Muscle of leg (tissue), 11 donors: Measurements from ENCODE around the gene CEMIP2. TPM values are rescaled to one million over a fixed set of nuclear protein-coding genes. Genes with fewer than 3 reads are reported as not detected.

Source experiments
- DNase-seq: peaks from one replicate; pipeline ENCODE4 v3.0.0; 2013
- H3K27ac ChIP-seq: one replicate; pipeline ENCODE4 v1.5.1; 2013; ENCODE audit warnings: mild to moderate bottlenecking, low read length, control low read depth
- H3K27me3 ChIP-seq: one replicate; pipeline ENCODE4 v1.6.1; 2013; ENCODE audit warnings: low read length; ENCODE audit not compliant: control insufficient read depth, insufficient read depth
- H3K36me3 ChIP-seq: one replicate; pipeline ENCODE4 v1.6.1; 2013; ENCODE audit warnings: low read length; ENCODE audit not compliant: control insufficient read depth, insufficient read depth
- H3K4me1 ChIP-seq: one replicate; pipeline ENCODE4 v1.6.1; 2013; ENCODE audit warnings: low read length; ENCODE audit not compliant: control insufficient read depth, insufficient read depth
- H3K4me3 ChIP-seq: one replicate; pipeline ENCODE4 v1.5.1; 2013; ENCODE audit warnings: low read length, control low read depth
- H3K9me3 ChIP-seq: replicated peaks from 2 replicates; pipeline ENCODE4 v1.6.1; 2013; ENCODE audit warnings: low read depth, low read length; ENCODE audit not compliant: control insufficient read depth
- WGBS: methylation state at CpG from one replicate; pipeline ENCODE4 v1.1.5; 2013; ENCODE audit warnings: missing lambda C conversion rate; ENCODE audit not compliant: insufficient coverage; 5-methylcytosine and 5-hydroxymethylcytosine counted together
- polyA plus RNA-seq, 8 donors: library from polyadenylated mRNA; unstranded; fragments of 120-200 nt; gene quantifications; one replicate each; pipeline versions ENCODE4 v1.2.1 to v1.2.3, GENCODE V29; 2013; ENCODE audit warnings: inconsistent platforms in 1 of 8, low replicate concordance in 1 of 8; ENCODE audit not compliant: insufficient read length in 8 of 8, insufficient read depth in 1 of 8
- total RNA-seq: library from RNA; stranded (reverse); fragments of 120-200 nt; gene quantifications from one replicate; pipeline ENCODE4 v1.2.4, GENCODE V29; 2013

CEMIP2 gene
- total and polyA plus RNA-seq, 9 donors = 19.9 to 44.6 (median 26.3) TPM

DNA sequence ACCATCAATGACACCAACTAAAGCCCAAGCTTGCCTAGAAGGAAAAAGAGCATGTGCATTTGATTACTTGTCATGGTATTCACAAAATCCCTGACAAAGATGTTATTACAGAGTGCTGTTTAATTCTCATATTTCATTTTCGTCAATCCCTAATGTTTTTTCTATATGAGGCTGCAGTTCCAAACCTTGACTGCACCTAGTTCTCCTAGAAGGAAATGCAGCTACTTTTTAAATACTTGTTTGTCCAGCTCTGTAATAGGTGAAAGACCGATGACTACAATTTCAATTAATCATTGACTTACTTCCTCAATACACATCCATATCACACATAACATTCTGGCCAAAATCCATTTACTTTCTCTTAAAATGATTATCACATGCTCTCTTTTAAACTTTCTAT lies 28.1 kb downstream of the CEMIP2 start:
- no peaks in the 10 kb centered on the region for H3K4me1 ChIP-seq
- H3K36me3 ChIP-seq = peaks cover 12% of the 10 kb centered on the region

DNA sequence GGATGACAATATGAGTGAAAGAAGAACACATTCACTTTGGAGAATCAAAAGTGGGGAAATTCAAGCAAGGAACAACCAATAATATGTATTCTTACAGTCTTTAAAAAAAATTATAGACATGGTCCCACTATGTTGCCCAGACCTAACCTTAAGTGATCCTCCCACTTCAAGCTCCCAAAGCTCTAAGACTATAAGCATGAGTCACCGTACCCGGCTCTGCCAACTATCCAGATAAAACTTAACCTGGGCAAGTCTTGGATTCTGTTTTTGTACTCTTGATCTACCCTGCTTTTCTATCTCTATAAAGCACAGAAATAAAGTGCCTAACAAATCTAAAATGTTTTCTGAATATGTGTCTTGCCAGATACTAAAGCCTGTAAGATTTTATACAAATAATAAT lies 30.9 kb downstream of the CEMIP2 start:
- no peaks in the 10 kb centered on the region for H3K4me1 ChIP-seq
- no peak overlapping the region for H3K27ac ChIP-seq
- H3K9me3 ChIP-seq = no peaks in the 10 kb centered on the region
- no peak overlapping the region for H3K4me3 ChIP-seq
- H3K36me3 ChIP-seq = peaks cover 2% of the 10 kb centered on the region
- 100% methylated on average over 2 of the region's 2 CpGs for WGBS
- DNase-seq = no peak
- no peaks in the 10 kb centered on the region for H3K27me3 ChIP-seq

More for the DNA sequence above, 28.1 kb downstream of the CEMIP2 start:
- H3K27me3 ChIP-seq = no peaks in the 10 kb centered on the region
- no peaks in the 10 kb centered on the region for H3K9me3 ChIP-seq
- WGBS = no CpG with 5 or more reads among the region's 2 CpGs
- H3K4me3 ChIP-seq = no peak overlapping the region
- no peak for DNase-seq
- no peak overlapping the region for H3K27ac ChIP-seq

- H3K4me3 ChIP-seq = no peak overlapping the region
- H3K27me3 ChIP-seq = no peaks in the 10 kb centered on the region
- H3K4me1 ChIP-seq = no peaks in the 10 kb centered on the region
- no peak overlapping the region for H3K27ac ChIP-seq
- no peaks in the 10 kb centered on the region for H3K9me3 ChIP-seq
- DNase-seq = no peak
- peaks cover 5% of the 10 kb centered on the region for H3K36me3 ChIP-seq
- WGBS = 100% methylated on average over 1 of the region's 4 CpGs
Observed at GRCh38 chr9:71736236-71736635, 32.1 kb downstream of the CEMIP2 start.

DNA sequence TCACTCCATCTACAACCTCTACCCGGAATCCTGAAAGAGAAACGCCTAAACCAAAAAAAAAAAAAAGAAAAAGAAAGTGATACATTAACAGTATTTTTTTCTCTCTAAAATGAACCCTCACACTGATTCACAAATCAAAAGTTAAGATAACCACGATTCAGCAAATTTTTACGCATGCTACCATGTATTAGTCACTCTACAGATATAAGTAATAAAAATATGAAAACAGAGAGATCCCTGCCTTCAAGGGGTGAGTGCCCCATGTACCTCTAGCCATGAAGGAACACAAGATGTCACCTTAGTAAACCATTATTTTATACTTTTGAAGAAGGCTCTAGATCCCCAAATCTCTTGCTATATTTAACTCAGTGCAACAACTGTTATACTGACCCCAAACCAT lies 33.4 kb downstream of the CEMIP2 start:
- no CpG with 5 or more reads among the region's 4 CpGs for WGBS
- DNase-seq = no peak
- no peak overlapping the region for H3K27ac ChIP-seq
- H3K4me1 ChIP-seq = no peaks in the 10 kb centered on the region
- H3K9me3 ChIP-seq = no peaks in the 10 kb centered on the region
- no peaks in the 10 kb centered on the region for H3K27me3 ChIP-seq
- H3K4me3 ChIP-seq = no peak overlapping the region
- peaks cover 5% of the 10 kb centered on the region for H3K36me3 ChIP-seq

- peaks cover 11% of the 10 kb centered on the region for H3K36me3 ChIP-seq
- no CpG with 5 or more reads among the region's 1 CpG for WGBS
- no peak overlapping the region for H3K4me3 ChIP-seq
- H3K27me3 ChIP-seq = no peaks in the 10 kb centered on the region
- DNase-seq = no peak
- no peaks in the 10 kb centered on the region for H3K9me3 ChIP-seq
- H3K4me1 ChIP-seq = no peaks in the 10 kb centered on the region
- no peak overlapping the region for H3K27ac ChIP-seq
Observed at GRCh38 chr9:71733176-71733575, 35.1 kb downstream of the CEMIP2 start.

GRCh38 chr9:71729816-71730526 lies 38.3 kb downstream of the CEMIP2 start:
- Histone ChIP-seq H3K27ac (no peak overlapping the region), H3K9me3 (no peaks in the 10 kb centered on the region), H3K36me3 (peaks cover 11% of the 10 kb centered on the region), H3K4me1 (no peaks in the 10 kb centered on the region), H3K27me3 (no peaks in the 10 kb centered on the region), H3K4me3 (no peak overlapping the region)
- DNase-seq = no peak
- 100% methylated on average over 1 of the region's 6 CpGs for WGBS

DNA sequence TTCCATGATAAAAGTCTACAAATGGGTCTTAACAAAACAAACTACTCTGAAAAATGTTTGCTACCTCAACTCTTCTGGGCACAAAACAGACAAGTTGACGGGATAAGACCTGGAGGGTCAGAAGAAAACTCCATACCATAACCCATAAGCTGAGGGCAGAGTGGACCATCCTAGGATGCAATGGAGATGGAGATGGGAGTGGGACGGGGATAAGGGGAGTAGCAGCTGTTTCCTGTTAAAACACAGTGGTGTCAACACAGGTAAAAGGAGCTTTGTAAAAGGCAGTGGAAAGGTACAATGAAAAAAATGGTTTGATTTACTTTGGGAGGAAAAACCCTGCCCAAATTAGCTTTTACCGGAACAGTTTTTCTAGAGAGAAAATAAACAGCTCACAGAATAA lies 41.6 kb downstream of the CEMIP2 start:
- DNase-seq = no peak
- WGBS = 90% methylated on average over 2 of the region's 3 CpGs
- Histone ChIP-seq H3K36me3 (peaks cover 16% of the 10 kb centered on the region), H3K4me1 (no peaks in the 10 kb centered on the region), H3K4me3 (no peak overlapping the region), H3K27ac (no peak overlapping the region), H3K27me3 (no peaks in the 10 kb centered on the region), H3K9me3 (no peaks in the 10 kb centered on the region)

- Histone ChIP-seq H3K27ac (no peak overlapping the region), H3K4me1 (no peaks in the 10 kb centered on the region), H3K36me3 (peaks cover 14% of the 10 kb centered on the region), H3K4me3 (no peak overlapping the region), H3K27me3 (no peaks in the 10 kb centered on the region), H3K9me3 (no peaks in the 10 kb centered on the region)
- DNase-seq = no peak
- WGBS = 17% methylated on average over 1 of the region's 5 CpGs
Observed at GRCh38 chr9:71725590-71726338, 42.5 kb downstream of the CEMIP2 start.

- H3K9me3 ChIP-seq = no peaks in the 10 kb centered on the region
- H3K27me3 ChIP-seq = no peaks in the 10 kb centered on the region
- H3K4me1 ChIP-seq = no peaks in the 10 kb centered on the region
- H3K27ac ChIP-seq = no peak overlapping the region
- peaks cover 11% of the 10 kb centered on the region for H3K36me3 ChIP-seq
- DNase-seq = no peak
- no peak overlapping the region for H3K4me3 ChIP-seq
Observed at GRCh38 chr9:71721855-71722254, 46.5 kb downstream of the CEMIP2 start.

GRCh38 chr9:71719562-71719961 lies 48.8 kb downstream of the CEMIP2 start:
- peak; percentile 55 for DNase-seq
- Histone ChIP-seq H3K27ac (no peak overlapping the region), H3K27me3 (no peaks in the 10 kb centered on the region), H3K4me1 (no peaks in the 10 kb centered on the region), H3K9me3 (no peaks in the 10 kb centered on the region), H3K36me3 (peaks cover 11% of the 10 kb centered on the region), H3K4me3 (no peak overlapping the region)
- WGBS = 86% methylated on average over 1 of the region's 5 CpGs
